H1 (cell line): ENCODE measurements around the gene PLCL2. TPM values are rescaled to one million over a fixed set of nuclear protein-coding genes. Genes with fewer than 3 reads are reported as not detected.

Source experiments
- CTCF ChIA-PET: fragments of 300-600 bp; sonication (Branson Sonifier 250); formaldehyde crosslinking; loops from one replicate; lab custom pipeline; 2021; ENCODE audit not compliant: partially characterized antibody; lab: Charles Lee
- POLR2A ChIA-PET: fragments of 300-600 bp; sonication (Branson Sonifier 250); formaldehyde crosslinking; loops from one replicate; lab custom pipeline; 2021; ENCODE audit warnings: inconsistent platforms; ENCODE audit not compliant: partially characterized antibody; lab: Charles Lee
- DNase-seq, 2 experiments: peaks; one replicate each; pipeline versions ENCODE4 v3.0.0 to v3.0.0-alpha.2; 2010 to 2022; ENCODE audit warnings: low spot score in 2 of 2, low read depth in 1 of 2, mixed read lengths in 1 of 2
- FAIRE-seq: peaks from 2 replicates; lab custom pipeline; 2011; peaks lifted over from hg19 to GRCh38; lab: Jason Lieb, UNC
- H2AFZ ChIP-seq: 2 replicates; pipeline ENCODE4 v1.8.1; 2012; ENCODE audit warnings: low read length, inconsistent platforms
- H2AK5ac ChIP-seq: 2 replicates; pipeline ENCODE4 v1.6.1; 2013; ENCODE audit warnings: low read depth, low read length
- H2BK120ac ChIP-seq: replicated peaks from 2 replicates; pipeline ENCODE3; 2013; ENCODE audit warnings: low read depth, low read length, inconsistent platforms
- H2BK12ac ChIP-seq: 2 replicates; pipeline ENCODE4 v1.6.1; 2013; ENCODE audit warnings: low read depth, low read length
- H2BK15ac ChIP-seq: 2 replicates; pipeline ENCODE4 v1.6.1; 2013; ENCODE audit warnings: low read length
- H2BK20ac ChIP-seq: 2 replicates; pipeline ENCODE4 v1.6.1; 2013; ENCODE audit warnings: low read length
- H2BK5ac ChIP-seq: 2 replicates; pipeline ENCODE4 v1.6.1; 2013; ENCODE audit warnings: low read depth, low read length
- H3K14ac ChIP-seq: 2 replicates; pipeline ENCODE4 v1.6.1; 2013; ENCODE audit warnings: inconsistent platforms; ENCODE audit not compliant: insufficient read length
- H3K18ac ChIP-seq: 2 replicates; pipeline ENCODE4 v1.6.1; 2013; ENCODE audit warnings: low read length; ENCODE audit errors: extremely low read depth
- H3K23ac ChIP-seq: 2 replicates; pipeline ENCODE4 v1.6.1; 2013; ENCODE audit warnings: inconsistent platforms; ENCODE audit not compliant: insufficient read length
- H3K23me2 ChIP-seq: 2 replicates; pipeline ENCODE4 v1.6.1; 2013; ENCODE audit warnings: low read depth, low read length
- H3K27ac ChIP-seq: 2 replicates; pipeline ENCODE4 v1.6.1; 2011; ENCODE audit warnings: low read depth, low read length, inconsistent platforms
- H3K27me3 ChIP-seq, 4 experiments: replicated peaks in 1 of 4; 1 replicate in 1 of 4; 2 replicates in 3 of 4; pipeline versions ENCODE4 v1.6.1 to v1.8.1; 2011 to 2013; ENCODE audit warnings: low read length in 3 of 4, mild to moderate bottlenecking in 3 of 4, inconsistent platforms in 2 of 4, mixed read lengths in 2 of 4, moderate library complexity in 1 of 4; ENCODE audit not compliant: control insufficient read depth in 3 of 4, insufficient read depth in 3 of 4; ENCODE audit errors: extremely low read depth in 1 of 4
- H3K36me3 ChIP-seq, 4 experiments: 2 replicates each; pipeline versions ENCODE4 v1.6.1 to v1.8.1; 2011 to 2013; ENCODE audit warnings: mild to moderate bottlenecking in 4 of 4, low read length in 3 of 4, moderate library complexity in 2 of 4, control low read depth in 1 of 4, inconsistent platforms in 1 of 4; ENCODE audit not compliant: insufficient read depth in 4 of 4, control insufficient read depth in 2 of 4
- H3K4ac ChIP-seq: replicated peaks from 2 replicates; pipeline ENCODE3; 2013; ENCODE audit warnings: low read length, low read depth, mixed read lengths, inconsistent platforms; ENCODE audit not compliant: insufficient read length
- H3K4me1 ChIP-seq, 4 experiments: replicated peaks in 1 of 4; 1 replicate in 1 of 4; 2 replicates in 3 of 4; pipeline versions ENCODE4 v1.6.1 to v1.8.1; 2011 to 2013; ENCODE audit warnings: low read length in 3 of 4, inconsistent platforms in 2 of 4, mixed read lengths in 1 of 4; ENCODE audit not compliant: insufficient read depth in 4 of 4, control insufficient read depth in 3 of 4
- H3K4me2 ChIP-seq, 2 experiments: 2 replicates each; pipeline versions ENCODE4 v1.6.1 to v1.8.1; 2011 to 2013; ENCODE audit warnings: low read depth in 2 of 2, low read length in 2 of 2, control low read depth in 1 of 2, inconsistent platforms in 1 of 2, mild to moderate bottlenecking in 1 of 2; ENCODE audit not compliant: insufficient read depth in 1 of 2
- H3K4me3 ChIP-seq, 4 experiments: fragments of 200-600, 300-600 bp in 1 of 4; sonication (generic), shearing (Covaris generic), sonication (Bioruptor Twin) in 1 of 4; 2 replicates each; pipeline versions ENCODE4 v1.5.1 to v1.8.1; 2011 to 2016; ENCODE audit warnings: low read length in 4 of 4, low read depth in 3 of 4, control low read depth in 2 of 4, inconsistent platforms in 2 of 4, mild to moderate bottlenecking in 2 of 4, mixed read lengths in 1 of 4, moderate library complexity in 1 of 4; ENCODE audit not compliant: insufficient read depth in 2 of 4; ENCODE audit errors: extremely low read depth in 1 of 4
- H3K56ac ChIP-seq: replicated peaks from 2 replicates; pipeline ENCODE3; 2013; ENCODE audit warnings: low read depth, mild to moderate bottlenecking, mixed read lengths, low read length, inconsistent platforms; ENCODE audit not compliant: insufficient read length
- H3K79me1 ChIP-seq: 2 replicates; pipeline ENCODE4 v1.6.1; 2013; ENCODE audit warnings: low read depth, low read length, control low read depth
- H3K79me2 ChIP-seq, 2 experiments: 2 replicates each; pipeline versions ENCODE4 v1.6.1 to v1.8.1; 2012 to 2013; ENCODE audit warnings: low read length in 2 of 2, mild to moderate bottlenecking in 2 of 2, inconsistent platforms in 1 of 2; ENCODE audit not compliant: insufficient read depth in 2 of 2, control insufficient read depth in 1 of 2
- H3K9ac ChIP-seq, 4 experiments: replicated peaks in 1 of 4; 1 replicate in 1 of 4; 2 replicates in 3 of 4; pipeline versions ENCODE4 v1.6.1 to v1.8.1; 2011 to 2013; ENCODE audit warnings: low read depth in 3 of 4, low read length in 3 of 4, control low read depth in 2 of 4, mild to moderate bottlenecking in 2 of 4, moderate library complexity in 2 of 4, inconsistent platforms in 1 of 4; ENCODE audit errors: extremely low read depth in 1 of 4
- H3K9me3 ChIP-seq, 2 experiments: 2 replicates each; pipeline versions ENCODE4 v1.6.1 to v1.8.1; 2012 to 2013; ENCODE audit warnings: mild to moderate bottlenecking in 2 of 2, moderate library complexity in 2 of 2, control low read depth in 1 of 2, inconsistent platforms in 1 of 2, low read depth in 1 of 2, low read length in 1 of 2, mixed read lengths in 1 of 2; ENCODE audit not compliant: insufficient read depth in 2 of 2
- H4K20me1 ChIP-seq, 2 experiments: replicated peaks in 1 of 2; 2 replicates each; pipeline versions ENCODE3 to v1.8.1; 2011 to 2013; ENCODE audit warnings: inconsistent platforms in 2 of 2, low read length in 2 of 2, mild to moderate bottlenecking in 1 of 2; ENCODE audit not compliant: insufficient read depth in 2 of 2, control insufficient read depth in 1 of 2
- H4K5ac ChIP-seq: 2 replicates; pipeline ENCODE4 v1.6.1; 2013; ENCODE audit warnings: low read length, low read depth, mixed read lengths, inconsistent platforms; ENCODE audit not compliant: insufficient read length
- H4K8ac ChIP-seq: 2 replicates; pipeline ENCODE4 v1.8.0; 2013; ENCODE audit warnings: mild to moderate bottlenecking, moderate library complexity, low read length, inconsistent platforms; ENCODE audit not compliant: insufficient read depth; ENCODE audit errors: extremely low read depth
- H4K91ac ChIP-seq: replicated peaks from 2 replicates; pipeline ENCODE3; 2013; ENCODE audit warnings: low read length, mixed read lengths, inconsistent platforms; ENCODE audit not compliant: insufficient read length
- BRCA1 ChIP-seq: IDR thresholded peaks from 2 replicates; pipeline ENCODE4 v1.6.1; 2012; ENCODE audit warnings: low read depth, low read length, improper control_type of control experiment
- CHD2 ChIP-seq: IDR thresholded peaks from 2 replicates; pipeline ENCODE4 v1.6.1; 2012; ENCODE audit warnings: low read length, improper control_type of control experiment
- EZH2 ChIP-seq: fragments of 200-600 bp; sonication (generic); IDR thresholded peaks from 2 replicates; pipeline ENCODE4 v1.7.1; 2012; ENCODE audit warnings: low read depth, mild to moderate bottlenecking, moderate library complexity, low read length, inconsistent platforms; ENCODE audit not compliant: severe bottlenecking
- JUND ChIP-seq: IDR thresholded peaks from 2 replicates; pipeline ENCODE4 v1.6.1; 2011; ENCODE audit warnings: mild to moderate bottlenecking, improper control_type of control experiment, low read length
- KDM1A ChIP-seq: fragments of 200-600, 300-600 bp; sonication (generic); IDR thresholded peaks from 2 replicates; pipeline ENCODE4 v1.7.1; 2016; ENCODE audit warnings: mild to moderate bottlenecking, low read length, borderline replicate concordance
- MAFK ChIP-seq: IDR thresholded peaks from 2 replicates; pipeline ENCODE4 v1.6.1; 2012; ENCODE audit warnings: low read depth, mild to moderate bottlenecking, improper control_type of control experiment, low read length
- POLR2A ChIP-seq, 2 experiments: IDR thresholded peaks; 1 replicate in 1 of 2; 2 replicates in 1 of 2; pipeline ENCODE4 v1.6.1; 2011; ENCODE audit warnings: low read depth in 2 of 2, low read length in 2 of 2, mild to moderate bottlenecking in 2 of 2; ENCODE audit errors: control extremely low read depth in 1 of 2
- POU5F1 ChIP-seq: IDR thresholded peaks from 2 replicates; pipeline ENCODE4 v1.6.1; 2011; ENCODE audit warnings: low read depth, mild to moderate bottlenecking, low read length, moderate library complexity
- RXRA ChIP-seq: IDR thresholded peaks from 2 replicates; pipeline ENCODE4 v1.6.1; 2011; ENCODE audit warnings: low read depth, mild to moderate bottlenecking, low read length, moderate library complexity; ENCODE audit not compliant: insufficient read depth
- SIX5 ChIP-seq: IDR thresholded peaks from 2 replicates; pipeline ENCODE4 v1.6.1; 2011; ENCODE audit warnings: mild to moderate bottlenecking, low read depth, low read length
- TAF7 ChIP-seq: optimal IDR thresholded peaks from 2 replicates; pipeline ENCODE3; 2011; ENCODE audit warnings: low read depth, mild to moderate bottlenecking, inconsistent platforms, low read length, moderate library complexity, borderline replicate concordance
- WGBS, 2 experiments: shearing (Covaris generic) in 1 of 2; methylation state at CpG; one replicate each; pipeline versions ENCODE4 v1.1.6 to v1.1.7; 2013 to 2015; ENCODE audit warnings: low lambda C conversion rate in 2 of 2, mixed read lengths in 2 of 2, inconsistent platforms in 1 of 2, low coverage in 1 of 2, missing lambda C conversion rate in 1 of 2; ENCODE audit not compliant: insufficient replicate concordance in 2 of 2, insufficient coverage in 1 of 2, insufficient read length in 1 of 2; ENCODE audit errors: extremely low coverage in 1 of 2, missing lambda C conversion rate in 1 of 2; 5-methylcytosine and 5-hydroxymethylcytosine counted together
- polyA plus RNA-seq, 7 experiments: library from polyadenylated mRNA; depleted of rRNA in 3 of 7; stranded (reverse) in 5 of 7; unstranded in 2 of 7; fragments of >200 nt in 5 of 7; fragments of 200-250 nt in 2 of 7; gene quantifications; 1 replicate in 5 of 7; 2 replicates in 1 of 7; 4 replicates in 1 of 7; pipeline versions ENCODE4 v1.2.1 to v1.2.3, GENCODE V29; 2011 to 2013; ENCODE audit warnings: missing spikeins in 2 of 7, mixed read lengths in 2 of 7
- total RNA-seq: library from RNA; stranded (reverse); fragmentation: NEBNext Ultra II Directional; extraction: Animal tissue kit (Norgen Biotek cat#: 25700); gene quantifications from 2 replicates; pipeline ENCODE4 v1.2.1, GENCODE V29; 2021
- TF ChIP-seq, protein P1 (sequence below): IDR thresholded peaks from 2 replicates; pipeline ENCODE4 v1.6.1; 2011; ENCODE audit warnings: low read length, improper control_type of control experiment
- TF ChIP-seq, protein P2 (sequence below): IDR thresholded peaks from 2 replicates; pipeline ENCODE4 v1.6.1; 2012; ENCODE audit warnings: low read length, inconsistent platforms

Gene PLCL2
- total and polyA plus RNA-seq, 2 of the 8 experiments (the other 6 are each of a cell fraction or from before 2014, with no cell fraction given), result 3.5 to 6.8 TPM

GRCh38 chr3:17120115-17120514, 235.4 kb downstream of the PLCL2 start:
- Histone ChIP-seq H3K9me3 (no peaks in the 10 kb centered on the region), H3K18ac (no peak overlapping the region), H2BK120ac (no peak overlapping the region), H4K20me1 (no peaks in the 10 kb centered on the region), H3K4ac (no peak overlapping the region), H2AFZ (no peak overlapping the region), H3K36me3 (no peaks in the 10 kb centered on the region), H3K27me3 (no peaks in the 10 kb centered on the region), H2BK5ac (no peak overlapping the region), H3K14ac (no peak overlapping the region), H3K4me2 (no peak overlapping the region), H3K79me2 (no peaks in the 10 kb centered on the region), H3K4me1 (no peaks in the 10 kb centered on the region), H3K9ac (no peak overlapping the region), H4K8ac (no peak overlapping the region), H4K91ac (no peak overlapping the region), H2BK20ac (no peak overlapping the region), H4K5ac (no peak overlapping the region), H3K23ac (no peak overlapping the region), H3K27ac (no peak overlapping the region), H3K23me2 (no peaks in the 10 kb centered on the region), H2AK5ac (no peak overlapping the region), H3K56ac (no peak overlapping the region), H2BK15ac (no peak overlapping the region), H2BK12ac (no peak overlapping the region), H3K4me3 (no peak overlapping the region), H3K79me1 (no peaks in the 10 kb centered on the region)
- WGBS, 2 experiments, result 87% methylated on average over 4 of the region's 4 CpGs; no CpG with 5 or more reads in 1 of the 2 experiments
- peak in 1 of 2 experiments; percentile 26 for DNase-seq
- POLR2A ChIA-PET, result no interaction called here
- no peak for FAIRE-seq
- CTCF ChIA-PET, result no interaction called here
- TF ChIP-seq EZH2, result no peak
- TF ChIP-seq BRCA1, result no peak
- no peak for TF ChIP-seq CHD2
- TF ChIP-seq POU5F1, result no peak
- TF ChIP-seq RXRA, result no peak
- no peak for TF ChIP-seq SIX5
- TF ChIP-seq, protein P1, sequence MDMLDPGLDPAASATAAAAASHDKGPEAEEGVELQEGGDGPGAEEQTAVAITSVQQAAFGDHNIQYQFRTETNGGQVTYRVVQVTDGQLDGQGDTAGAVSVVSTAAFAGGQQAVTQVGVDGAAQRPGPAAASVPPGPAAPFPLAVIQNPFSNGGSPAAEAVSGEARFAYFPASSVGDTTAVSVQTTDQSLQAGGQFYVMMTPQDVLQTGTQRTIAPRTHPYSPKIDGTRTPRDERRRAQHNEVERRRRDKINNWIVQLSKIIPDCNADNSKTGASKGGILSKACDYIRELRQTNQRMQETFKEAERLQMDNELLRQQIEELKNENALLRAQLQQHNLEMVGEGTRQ, result no peak
- TF ChIP-seq MAFK, result no peak
- no peak for TF ChIP-seq TAF7
- TF ChIP-seq POLR2A (IDR thresholded peaks at IDR 0.05; ENCODE audit: control extremely low read depth in 1 of 2, low read depth in 2 of 2, low read length in 2 of 2), result no peak
- TF ChIP-seq, protein P2, sequence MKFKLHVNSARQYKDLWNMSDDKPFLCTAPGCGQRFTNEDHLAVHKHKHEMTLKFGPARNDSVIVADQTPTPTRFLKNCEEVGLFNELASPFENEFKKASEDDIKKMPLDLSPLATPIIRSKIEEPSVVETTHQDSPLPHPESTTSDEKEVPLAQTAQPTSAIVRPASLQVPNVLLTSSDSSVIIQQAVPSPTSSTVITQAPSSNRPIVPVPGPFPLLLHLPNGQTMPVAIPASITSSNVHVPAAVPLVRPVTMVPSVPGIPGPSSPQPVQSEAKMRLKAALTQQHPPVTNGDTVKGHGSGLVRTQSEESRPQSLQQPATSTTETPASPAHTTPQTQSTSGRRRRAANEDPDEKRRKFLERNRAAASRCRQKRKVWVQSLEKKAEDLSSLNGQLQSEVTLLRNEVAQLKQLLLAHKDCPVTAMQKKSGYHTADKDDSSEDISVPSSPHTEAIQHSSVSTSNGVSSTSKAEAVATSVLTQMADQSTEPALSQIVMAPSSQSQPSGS, result no peak
- TF ChIP-seq JUND, result no peak
- TF ChIP-seq KDM1A, result no peak
